NCI-H1092 treated with DMSO at 0.1 percent for 48 hours (cell line): ENCODE data around the gene SLC2A9.
A peak's percentile ranks its signal among the peaks of the same experiment; 100 is the strongest.

Experiments
- DNase-seq: peaks from one replicate; lab custom pipeline; 2025; lab: John Stamatoyannopoulos, UW

The SLC2A9 gene

GRCh38 chr4:9893329-9894108, 127.8 kb downstream of the SLC2A9 start:
- DNase-seq: no peak

GRCh38 chr4:9891740-9892139, 129.6 kb downstream of the SLC2A9 start:
- DNase-seq: no peak

DNA sequence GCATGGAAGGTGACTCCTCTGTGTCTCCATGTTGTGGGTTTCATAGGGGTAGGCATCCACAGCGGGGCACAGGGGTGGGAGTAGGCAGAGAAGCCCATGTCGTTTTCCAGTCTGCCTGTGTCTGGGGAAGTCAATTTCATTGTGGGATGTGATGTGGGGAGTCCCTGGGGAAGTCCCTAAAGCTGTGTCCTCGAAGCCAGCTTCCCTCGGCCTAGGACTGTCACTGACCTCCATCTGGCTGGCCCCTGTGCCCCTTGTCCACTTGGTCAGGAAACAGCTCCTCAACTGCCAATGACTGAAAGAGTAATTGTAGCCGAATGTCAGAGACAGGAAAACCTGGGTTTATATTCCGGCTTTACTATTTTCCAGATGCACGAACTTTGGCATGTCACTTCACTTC, 130.2 kb downstream of the SLC2A9 start:
- DNase-seq: no peak

DNA sequence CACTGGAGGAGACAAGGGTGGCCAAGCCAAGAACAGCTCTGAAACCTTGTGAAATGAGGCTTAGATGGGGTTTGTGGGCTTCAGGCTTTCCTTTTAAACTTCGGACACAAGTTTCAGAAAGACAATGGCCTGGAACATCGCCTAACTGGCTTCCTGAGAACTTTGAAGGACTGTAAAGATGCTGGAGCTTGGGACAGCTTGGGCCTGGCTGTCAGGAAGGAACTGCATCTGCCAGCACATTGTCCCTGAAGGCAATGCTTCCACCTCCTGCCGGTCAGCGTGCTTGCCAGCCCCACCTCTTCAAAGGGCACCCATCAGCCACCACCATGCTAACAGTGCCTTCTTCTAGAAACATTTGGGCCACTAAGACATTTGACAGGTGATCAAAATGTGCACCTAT, 132.0 kb downstream of the SLC2A9 start:
- DNase-seq: no peak

DNA sequence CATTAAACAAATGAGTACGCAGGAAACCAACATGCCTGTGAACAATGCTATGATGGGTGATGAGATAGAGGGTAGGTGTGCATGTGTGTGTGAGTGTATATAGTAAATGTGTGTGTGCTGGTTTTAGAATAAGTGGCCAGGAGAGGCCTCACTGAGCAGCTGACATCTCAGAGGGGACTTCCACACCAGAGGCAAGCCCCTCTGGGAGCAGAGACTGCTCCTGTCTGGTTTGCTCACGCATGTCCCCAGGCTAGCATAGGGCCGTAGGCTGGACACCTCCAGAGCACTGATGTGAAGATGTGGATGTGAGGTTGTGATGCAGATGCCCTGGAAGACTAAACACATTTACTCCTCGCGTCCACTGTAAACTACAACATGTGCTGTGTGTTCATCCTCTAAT, 135.3 kb downstream of the SLC2A9 start:
- DNase-seq: no peak

GRCh38 chr4:9880406-9881197, 140.7 kb downstream of the SLC2A9 start:
- DNase-seq: no peak

DNA sequence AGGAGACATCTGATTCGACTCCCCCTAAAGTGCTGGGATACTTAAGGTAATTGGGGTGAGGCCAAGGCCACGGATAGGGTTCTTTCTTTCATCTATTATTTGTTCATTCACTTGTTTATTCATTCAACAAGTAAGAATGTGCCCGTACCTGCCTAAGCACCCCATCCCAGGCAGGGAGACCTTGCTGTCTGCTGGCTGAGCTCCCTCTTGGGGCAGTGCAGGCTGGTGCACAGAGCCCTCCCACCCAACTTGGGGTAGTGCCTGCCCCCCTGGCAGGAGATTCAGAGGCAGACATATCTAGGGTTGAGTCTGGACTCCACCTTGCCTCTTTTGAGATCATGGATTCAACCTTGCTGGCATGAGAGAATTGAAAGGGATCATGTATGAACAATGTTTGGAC, 144.2 kb downstream of the SLC2A9 start:
- DNase-seq: no peak

- no peak for DNase-seq
Measured at GRCh38 chr4:9875516-9875915, 145.8 kb downstream of the SLC2A9 start.

GRCh38 chr4:9874385-9874784, 146.9 kb downstream of the SLC2A9 start:
- no peak for DNase-seq

GRCh38 chr4:9870165-9870790, 151.0 kb downstream of the SLC2A9 start:
- DNase-seq: no peak

DNA sequence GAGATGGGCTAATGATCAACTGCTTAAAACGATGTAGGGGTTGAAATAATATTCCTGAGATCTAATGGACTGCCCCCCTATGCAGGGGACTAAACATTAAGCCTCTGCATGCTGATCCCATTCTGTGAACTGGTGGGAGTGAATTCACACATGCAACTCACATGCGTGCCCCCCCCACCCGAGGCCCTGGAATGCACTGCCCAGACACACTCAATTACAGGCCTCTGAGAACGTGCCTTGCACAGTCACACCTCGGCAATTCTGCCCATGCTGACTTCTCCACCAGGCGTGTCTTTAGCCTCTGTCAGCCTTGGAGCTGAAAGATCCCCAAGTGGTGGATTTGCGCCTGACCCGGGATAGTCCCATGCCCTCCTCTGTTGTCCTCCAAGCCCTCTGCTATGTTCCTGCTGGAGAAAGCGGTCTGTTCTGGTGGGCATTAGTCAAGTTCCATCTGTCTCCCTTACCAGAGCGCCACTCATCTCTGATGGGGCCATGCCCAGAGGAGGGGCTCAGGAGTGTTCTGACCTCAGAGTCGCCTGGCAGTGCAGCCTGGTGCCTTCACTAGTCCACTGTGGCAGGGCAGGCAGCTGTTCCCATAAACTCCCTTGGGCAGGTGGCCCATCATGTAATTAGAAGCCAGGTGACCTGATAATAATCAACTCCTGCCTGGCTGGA, 153.4 kb downstream of the SLC2A9 start:
- peak; percentile 83 for DNase-seq

DNA sequence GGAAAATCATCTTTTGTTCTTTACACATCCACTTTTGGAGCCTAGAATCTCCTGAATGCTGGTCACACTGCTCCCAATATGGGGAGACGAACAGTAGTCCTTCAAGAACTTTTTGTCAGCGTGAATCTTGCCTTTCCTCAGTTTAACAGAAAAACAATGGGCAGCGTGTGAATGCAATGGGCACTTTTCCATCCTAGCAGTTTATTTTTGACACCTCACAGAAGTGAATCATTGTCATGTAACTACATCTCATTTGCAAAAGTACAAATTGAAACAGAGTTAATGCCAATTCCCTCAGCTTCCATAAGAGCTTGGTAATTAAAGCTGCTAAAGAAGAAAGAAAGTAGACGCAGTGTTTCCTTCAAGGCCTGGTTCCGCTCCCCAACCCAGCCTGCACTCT, 154.4 kb downstream of the SLC2A9 start:
- no peak for DNase-seq

DNA sequence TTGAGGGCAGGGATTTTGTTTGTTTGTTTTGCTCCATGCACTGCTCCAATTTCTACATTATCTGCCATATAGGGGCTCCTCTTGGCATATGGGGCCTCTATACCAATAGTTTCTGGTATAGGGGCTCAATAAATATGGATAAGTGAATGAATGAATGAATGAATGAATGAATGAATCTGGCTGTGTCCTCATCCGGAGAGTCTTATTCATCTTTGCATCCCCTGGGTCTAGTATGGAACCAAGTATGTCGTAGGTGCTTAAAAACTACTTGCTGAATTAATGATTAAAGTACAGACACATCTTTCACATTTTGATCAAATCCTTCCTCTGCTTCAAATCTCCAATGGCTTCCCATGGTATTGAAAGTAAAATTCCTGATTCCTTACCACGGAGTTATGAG, 159.7 kb downstream of the SLC2A9 start:
- no peak for DNase-seq

GRCh38 chr4:9859810-9860209, 161.5 kb downstream of the SLC2A9 start:
- no peak for DNase-seq

GRCh38 chr4:9849538-9849920, 171.8 kb downstream of the SLC2A9 start:
- DNase-seq: no peak

DNA sequence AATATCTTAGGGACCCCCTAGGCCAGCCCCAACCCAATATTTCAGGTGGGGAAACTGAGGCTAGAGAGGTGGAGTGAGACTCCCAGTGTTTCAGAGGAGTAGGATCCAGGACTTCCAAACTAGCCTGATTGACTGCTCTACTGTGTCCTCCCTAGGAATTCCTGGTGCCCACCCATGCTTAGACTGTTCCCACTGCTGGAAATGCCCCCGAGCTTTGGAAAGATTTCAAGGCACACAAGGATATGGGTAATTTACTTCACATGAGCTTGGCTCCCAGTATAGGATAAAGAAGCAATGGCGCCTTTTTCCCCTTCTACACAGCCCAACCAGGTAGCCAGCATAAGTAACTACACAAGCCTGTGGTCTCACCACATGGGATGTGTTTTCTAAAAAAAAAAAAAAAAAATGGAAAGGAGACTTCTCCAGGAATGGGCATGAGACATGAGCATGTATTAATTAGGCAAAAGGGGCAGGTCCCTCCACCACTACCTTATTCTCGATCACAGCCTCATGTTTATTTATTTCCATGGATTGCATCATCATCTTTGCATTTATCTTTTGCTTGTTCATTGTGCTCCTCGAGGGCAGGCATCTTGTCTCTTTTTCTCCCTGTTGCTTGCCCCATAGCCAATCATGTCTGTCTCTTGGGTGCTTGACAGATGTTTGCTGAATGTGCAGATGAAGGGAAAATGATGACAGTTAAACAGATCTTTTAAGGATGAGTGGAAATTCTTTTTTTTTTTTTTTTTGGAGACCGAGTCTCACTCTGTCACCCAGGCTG, 173.1 kb downstream of the SLC2A9 start:
- no peak for DNase-seq

DNA sequence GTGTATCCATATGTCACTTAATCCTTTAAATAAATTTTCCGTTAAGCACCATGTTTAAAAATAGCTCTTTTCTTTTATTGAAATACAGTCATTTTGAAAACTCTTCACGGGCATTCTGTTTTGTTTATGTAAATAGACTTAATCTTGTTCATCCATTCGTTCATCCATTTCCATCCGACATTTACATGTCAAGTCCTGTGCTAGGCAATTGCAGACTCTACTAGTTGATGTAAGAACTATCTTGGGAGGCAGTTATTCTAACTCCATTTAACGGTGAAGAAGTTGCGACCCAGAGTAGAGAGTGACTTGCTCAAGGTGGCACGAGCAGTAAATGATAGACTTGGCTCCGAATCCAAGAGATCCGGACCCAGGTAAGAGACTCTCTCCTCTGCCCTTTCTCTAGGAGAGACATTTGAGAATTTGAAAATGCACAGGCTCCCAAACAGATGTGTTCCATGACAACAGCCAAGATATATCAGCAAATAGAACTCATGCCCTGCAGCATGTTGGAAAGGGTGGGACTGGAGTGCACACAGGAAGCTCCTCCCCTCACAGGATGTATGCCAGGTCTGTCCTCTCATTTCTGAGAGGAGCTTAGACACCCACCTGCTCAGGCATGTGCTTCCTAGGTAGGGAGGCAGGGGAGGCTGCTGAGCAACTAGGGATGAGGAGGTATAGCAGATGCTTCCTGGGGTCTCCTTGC, 175.4 kb downstream of the SLC2A9 start:
- no peak for DNase-seq

- no peak for DNase-seq
Measured at GRCh38 chr4:9841072-9841471, 180.2 kb downstream of the SLC2A9 start.

GRCh38 chr4:9835430-9835829, 185.9 kb downstream of the SLC2A9 start:
- no peak for DNase-seq

- no peak for DNase-seq
Measured at GRCh38 chr4:9833421-9833820, 187.9 kb downstream of the SLC2A9 start.

GRCh38 chr4:9832640-9833039, 188.7 kb downstream of the SLC2A9 start:
- peak; percentile 25 for DNase-seq
